H1 (cell line): ENCODE measurements around the gene RRP1. TPM values are rescaled to one million over a fixed set of nuclear protein-coding genes. Genes with fewer than 3 reads are reported as not detected.

Experiments
- CTCF ChIA-PET: fragments of 300-600 bp; sonication (Branson Sonifier 250); formaldehyde crosslinking; loops from one replicate; lab custom pipeline; 2021; ENCODE audit not compliant: partially characterized antibody; lab: Charles Lee
- POLR2A ChIA-PET: fragments of 300-600 bp; sonication (Branson Sonifier 250); formaldehyde crosslinking; loops from one replicate; lab custom pipeline; 2021; ENCODE audit warnings: inconsistent platforms; ENCODE audit not compliant: partially characterized antibody; lab: Charles Lee
- DNase-seq, 2 experiments: peaks; one replicate each; pipeline versions ENCODE4 v3.0.0 to v3.0.0-alpha.2; 2010 to 2022; ENCODE audit warnings: low spot score in 2 of 2, low read depth in 1 of 2, mixed read lengths in 1 of 2
- FAIRE-seq: peaks from 2 replicates; lab custom pipeline; 2011; peaks lifted over from hg19 to GRCh38; lab: Jason Lieb, UNC
- H2AFZ ChIP-seq: 2 replicates; pipeline ENCODE4 v1.8.1; 2012; ENCODE audit warnings: low read length, inconsistent platforms
- H2AK5ac ChIP-seq: 2 replicates; pipeline ENCODE4 v1.6.1; 2013; ENCODE audit warnings: low read depth, low read length
- H2BK120ac ChIP-seq: replicated peaks from 2 replicates; pipeline ENCODE3; 2013; ENCODE audit warnings: low read depth, low read length, inconsistent platforms
- H2BK12ac ChIP-seq: 2 replicates; pipeline ENCODE4 v1.6.1; 2013; ENCODE audit warnings: low read depth, low read length
- H2BK15ac ChIP-seq: 2 replicates; pipeline ENCODE4 v1.6.1; 2013; ENCODE audit warnings: low read length
- H2BK20ac ChIP-seq: 2 replicates; pipeline ENCODE4 v1.6.1; 2013; ENCODE audit warnings: low read length
- H2BK5ac ChIP-seq: 2 replicates; pipeline ENCODE4 v1.6.1; 2013; ENCODE audit warnings: low read depth, low read length
- H3K14ac ChIP-seq: 2 replicates; pipeline ENCODE4 v1.6.1; 2013; ENCODE audit warnings: inconsistent platforms; ENCODE audit not compliant: insufficient read length
- H3K18ac ChIP-seq: 2 replicates; pipeline ENCODE4 v1.6.1; 2013; ENCODE audit warnings: low read length; ENCODE audit errors: extremely low read depth
- H3K23ac ChIP-seq: 2 replicates; pipeline ENCODE4 v1.6.1; 2013; ENCODE audit warnings: inconsistent platforms; ENCODE audit not compliant: insufficient read length
- H3K23me2 ChIP-seq: 2 replicates; pipeline ENCODE4 v1.6.1; 2013; ENCODE audit warnings: low read depth, low read length
- H3K27ac ChIP-seq: 2 replicates; pipeline ENCODE4 v1.6.1; 2011; ENCODE audit warnings: low read depth, low read length, inconsistent platforms
- H3K27me3 ChIP-seq, 4 experiments: replicated peaks in 1 of 4; 1 replicate in 1 of 4; 2 replicates in 3 of 4; pipeline versions ENCODE4 v1.6.1 to v1.8.1; 2011 to 2013; ENCODE audit warnings: low read length in 3 of 4, mild to moderate bottlenecking in 3 of 4, inconsistent platforms in 2 of 4, mixed read lengths in 2 of 4, moderate library complexity in 1 of 4; ENCODE audit not compliant: control insufficient read depth in 3 of 4, insufficient read depth in 3 of 4; ENCODE audit errors: extremely low read depth in 1 of 4
- H3K36me3 ChIP-seq, 4 experiments: 2 replicates each; pipeline versions ENCODE4 v1.6.1 to v1.8.1; 2011 to 2013; ENCODE audit warnings: mild to moderate bottlenecking in 4 of 4, low read length in 3 of 4, moderate library complexity in 2 of 4, control low read depth in 1 of 4, inconsistent platforms in 1 of 4; ENCODE audit not compliant: insufficient read depth in 4 of 4, control insufficient read depth in 2 of 4
- H3K4ac ChIP-seq: replicated peaks from 2 replicates; pipeline ENCODE3; 2013; ENCODE audit warnings: low read length, low read depth, mixed read lengths, inconsistent platforms; ENCODE audit not compliant: insufficient read length
- H3K4me1 ChIP-seq, 4 experiments: replicated peaks in 1 of 4; 1 replicate in 1 of 4; 2 replicates in 3 of 4; pipeline versions ENCODE4 v1.6.1 to v1.8.1; 2011 to 2013; ENCODE audit warnings: low read length in 3 of 4, inconsistent platforms in 2 of 4, mixed read lengths in 1 of 4; ENCODE audit not compliant: insufficient read depth in 4 of 4, control insufficient read depth in 3 of 4
- H3K4me2 ChIP-seq, 2 experiments: 2 replicates each; pipeline versions ENCODE4 v1.6.1 to v1.8.1; 2011 to 2013; ENCODE audit warnings: low read depth in 2 of 2, low read length in 2 of 2, control low read depth in 1 of 2, inconsistent platforms in 1 of 2, mild to moderate bottlenecking in 1 of 2; ENCODE audit not compliant: insufficient read depth in 1 of 2
- H3K4me3 ChIP-seq, 4 experiments: fragments of 200-600, 300-600 bp in 1 of 4; sonication (generic), shearing (Covaris generic), sonication (Bioruptor Twin) in 1 of 4; 2 replicates each; pipeline versions ENCODE4 v1.5.1 to v1.8.1; 2011 to 2016; ENCODE audit warnings: low read length in 4 of 4, low read depth in 3 of 4, control low read depth in 2 of 4, inconsistent platforms in 2 of 4, mild to moderate bottlenecking in 2 of 4, mixed read lengths in 1 of 4, moderate library complexity in 1 of 4; ENCODE audit not compliant: insufficient read depth in 2 of 4; ENCODE audit errors: extremely low read depth in 1 of 4
- H3K56ac ChIP-seq: replicated peaks from 2 replicates; pipeline ENCODE3; 2013; ENCODE audit warnings: low read depth, mild to moderate bottlenecking, mixed read lengths, low read length, inconsistent platforms; ENCODE audit not compliant: insufficient read length
- H3K79me1 ChIP-seq: 2 replicates; pipeline ENCODE4 v1.6.1; 2013; ENCODE audit warnings: low read depth, low read length, control low read depth
- H3K79me2 ChIP-seq, 2 experiments: 2 replicates each; pipeline versions ENCODE4 v1.6.1 to v1.8.1; 2012 to 2013; ENCODE audit warnings: low read length in 2 of 2, mild to moderate bottlenecking in 2 of 2, inconsistent platforms in 1 of 2; ENCODE audit not compliant: insufficient read depth in 2 of 2, control insufficient read depth in 1 of 2
- H3K9ac ChIP-seq, 4 experiments: replicated peaks in 1 of 4; 1 replicate in 1 of 4; 2 replicates in 3 of 4; pipeline versions ENCODE4 v1.6.1 to v1.8.1; 2011 to 2013; ENCODE audit warnings: low read depth in 3 of 4, low read length in 3 of 4, control low read depth in 2 of 4, mild to moderate bottlenecking in 2 of 4, moderate library complexity in 2 of 4, inconsistent platforms in 1 of 4; ENCODE audit errors: extremely low read depth in 1 of 4
- H3K9me3 ChIP-seq, 2 experiments: 2 replicates each; pipeline versions ENCODE4 v1.6.1 to v1.8.1; 2012 to 2013; ENCODE audit warnings: mild to moderate bottlenecking in 2 of 2, moderate library complexity in 2 of 2, control low read depth in 1 of 2, inconsistent platforms in 1 of 2, low read depth in 1 of 2, low read length in 1 of 2, mixed read lengths in 1 of 2; ENCODE audit not compliant: insufficient read depth in 2 of 2
- H4K20me1 ChIP-seq, 2 experiments: replicated peaks in 1 of 2; 2 replicates each; pipeline versions ENCODE3 to v1.8.1; 2011 to 2013; ENCODE audit warnings: inconsistent platforms in 2 of 2, low read length in 2 of 2, mild to moderate bottlenecking in 1 of 2; ENCODE audit not compliant: insufficient read depth in 2 of 2, control insufficient read depth in 1 of 2
- H4K5ac ChIP-seq: 2 replicates; pipeline ENCODE4 v1.6.1; 2013; ENCODE audit warnings: low read length, low read depth, mixed read lengths, inconsistent platforms; ENCODE audit not compliant: insufficient read length
- H4K8ac ChIP-seq: 2 replicates; pipeline ENCODE4 v1.8.0; 2013; ENCODE audit warnings: mild to moderate bottlenecking, moderate library complexity, low read length, inconsistent platforms; ENCODE audit not compliant: insufficient read depth; ENCODE audit errors: extremely low read depth
- H4K91ac ChIP-seq: replicated peaks from 2 replicates; pipeline ENCODE3; 2013; ENCODE audit warnings: low read length, mixed read lengths, inconsistent platforms; ENCODE audit not compliant: insufficient read length
- CBX8 ChIP-seq: fragments of 300-800, 300-1000 bp; sonication (generic); IDR thresholded peaks from 2 replicates; pipeline ENCODE4 v1.7.1; 2016; ENCODE audit warnings: low read depth, low read length, borderline replicate concordance
- CREB1 ChIP-seq: IDR thresholded peaks from 2 replicates; pipeline ENCODE4 v1.6.1; 2012; ENCODE audit warnings: inconsistent platforms
- KDM1A ChIP-seq: fragments of 200-600, 300-600 bp; sonication (generic); IDR thresholded peaks from 2 replicates; pipeline ENCODE4 v1.7.1; 2016; ENCODE audit warnings: mild to moderate bottlenecking, low read length, borderline replicate concordance
- KDM4A ChIP-seq: IDR thresholded peaks from one replicate; pipeline ENCODE4 v1.7.1; 2012; ENCODE audit warnings: low read depth, mild to moderate bottlenecking, moderate library complexity, low read length, inconsistent platforms; ENCODE audit not compliant: severe bottlenecking
- NANOG ChIP-seq: IDR thresholded peaks from 2 replicates; pipeline ENCODE4 v1.6.1; 2011; ENCODE audit warnings: low read length, low read depth, mild to moderate bottlenecking, inconsistent platforms; ENCODE audit not compliant: insufficient read depth, poor library complexity, severe bottlenecking
- PHF8 ChIP-seq: fragments of 200-600 bp; sonication (generic); conservative IDR thresholded peaks from 2 replicates; pipeline ENCODE4 v1.7.1; 2012; ENCODE audit warnings: low read depth, mild to moderate bottlenecking, inconsistent platforms, low read length, moderate library complexity
- SAP30 ChIP-seq: fragments of 300-600 bp; sonication (generic); IDR thresholded peaks from 2 replicates; pipeline ENCODE4 v1.7.1; 2012; ENCODE audit warnings: low read length, moderate library complexity, mild to moderate bottlenecking, inconsistent platforms; ENCODE audit not compliant: insufficient read depth, insufficient replicate concordance
- SIX5 ChIP-seq: IDR thresholded peaks from 2 replicates; pipeline ENCODE4 v1.6.1; 2011; ENCODE audit warnings: mild to moderate bottlenecking, low read depth, low read length
- SRF ChIP-seq: IDR thresholded peaks from 2 replicates; pipeline ENCODE4 v1.6.1; 2011; ENCODE audit warnings: mild to moderate bottlenecking, low read depth, low read length, moderate library complexity
- TAF1 ChIP-seq: IDR thresholded peaks from 2 replicates; pipeline ENCODE4 v1.6.1; 2011; ENCODE audit warnings: mild to moderate bottlenecking, low read depth, low read length
- WGBS, 2 experiments: shearing (Covaris generic) in 1 of 2; methylation state at CpG; one replicate each; pipeline versions ENCODE4 v1.1.6 to v1.1.7; 2013 to 2015; ENCODE audit warnings: low lambda C conversion rate in 2 of 2, mixed read lengths in 2 of 2, inconsistent platforms in 1 of 2, low coverage in 1 of 2, missing lambda C conversion rate in 1 of 2; ENCODE audit not compliant: insufficient replicate concordance in 2 of 2, insufficient coverage in 1 of 2, insufficient read length in 1 of 2; ENCODE audit errors: extremely low coverage in 1 of 2, missing lambda C conversion rate in 1 of 2; 5-methylcytosine and 5-hydroxymethylcytosine counted together
- polyA plus RNA-seq, 7 experiments: library from polyadenylated mRNA; depleted of rRNA in 3 of 7; stranded (reverse) in 5 of 7; unstranded in 2 of 7; fragments of >200 nt in 5 of 7; fragments of 200-250 nt in 2 of 7; gene quantifications; 1 replicate in 5 of 7; 2 replicates in 1 of 7; 4 replicates in 1 of 7; pipeline versions ENCODE4 v1.2.1 to v1.2.3, GENCODE V29; 2011 to 2013; ENCODE audit warnings: missing spikeins in 2 of 7, mixed read lengths in 2 of 7
- total RNA-seq: library from RNA; stranded (reverse); fragmentation: NEBNext Ultra II Directional; extraction: Animal tissue kit (Norgen Biotek cat#: 25700); gene quantifications from 2 replicates; pipeline ENCODE4 v1.2.1, GENCODE V29; 2021

RRP1 gene
- total and polyA plus RNA-seq, 2 of the 8 experiments (the other 6 are each of a cell fraction or from before 2014, with no cell fraction given) = 11.6 to 55.2 TPM

DNA sequence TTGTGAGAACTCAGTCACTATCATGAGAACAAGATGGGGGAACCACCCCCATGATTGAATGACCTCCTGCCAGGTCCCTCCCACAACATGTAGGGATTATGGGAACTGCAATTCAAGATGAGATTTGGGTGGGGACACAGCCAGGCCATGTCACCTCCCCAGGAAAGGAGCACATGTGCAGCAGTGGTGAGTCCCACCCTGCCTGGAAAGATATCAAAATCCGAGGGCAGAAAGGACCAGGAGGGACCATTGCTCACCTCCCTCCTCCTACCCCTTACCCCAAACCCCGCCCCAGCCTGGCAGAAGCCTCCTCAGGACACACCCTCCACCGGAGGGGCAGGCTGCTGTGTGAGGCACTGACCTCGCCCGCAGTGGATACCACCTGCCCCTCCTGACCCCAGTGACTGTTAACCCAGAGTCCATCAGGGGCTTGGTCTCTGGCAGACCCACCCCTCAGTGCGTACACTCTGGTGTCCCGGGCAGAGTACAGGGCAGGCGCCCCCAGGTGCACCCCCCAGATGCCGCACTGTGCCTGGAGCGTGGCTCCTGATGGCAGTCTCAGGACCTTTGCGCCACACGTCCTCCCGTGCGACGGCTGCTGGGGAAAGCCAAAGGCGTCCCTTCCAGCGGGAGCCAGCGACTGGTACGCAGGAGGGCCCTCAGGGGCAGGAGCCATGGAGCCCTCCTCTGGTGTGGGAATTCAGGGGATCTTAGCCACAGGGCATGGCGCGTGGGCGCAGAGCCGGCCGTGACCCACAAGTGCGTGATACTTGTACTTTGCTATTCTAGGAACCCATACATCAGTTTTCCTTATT is 49.5 kb upstream of the RRP1 start:
- no peak for FAIRE-seq
- TF ChIP-seq SIX5 (no peak), TAF1 (no peak), KDM4A (no peak), KDM1A (no peak), NANOG (no peak), CBX8 (no peak), CREB1 (no peak), SAP30 (no peak), SRF (no peak), PHF8 (no peak)

More for the DNA sequence above, 49.5 kb upstream of the RRP1 start:
- DNase-seq = peak in 1 of 2 experiments; percentile 70
- H3K9ac ChIP-seq = no peak overlapping the region
- H4K91ac ChIP-seq = no peak overlapping the region
- H2AFZ ChIP-seq = no peak overlapping the region
- H3K27me3 ChIP-seq = no peaks in the 10 kb centered on the region
- ChIA-PET POLR2A (interaction anchor here (1.4 to 3.2 kb wide), 4 partner anchors 11 to 22 kb away, joined by 6 to 29 read pairs (median 12); no protein-coding TSS in a partner anchor), CTCF (interaction anchor here (0.7 to 1.4 kb wide), 2 partner anchors 11 kb away, joined by 4 to 13 read pairs; no protein-coding TSS in a partner anchor)
- H3K23me2 ChIP-seq = no peaks in the 10 kb centered on the region
- H4K5ac ChIP-seq = no peak overlapping the region
- H4K8ac ChIP-seq = peak overlapping the region; percentile 80
- peak overlapping the region; percentile 40; the same call in 1 of the 2 replicates for H2AK5ac ChIP-seq
- peaks cover 0 to 8% (median 5%) of the 10 kb centered on the region in 4 experiments; a peak in 3 of 8 replicates for H3K36me3 ChIP-seq
- H3K4me3 ChIP-seq = no peak overlapping the region
- no peak overlapping the region for H2BK20ac ChIP-seq
- H3K23ac ChIP-seq = no peak overlapping the region
- 72% methylated on average over 25 of the region's 25 CpGs; no CpG with 5 or more reads in 1 of the 2 experiments for WGBS, 2 experiments
- no peak overlapping the region for H3K27ac ChIP-seq
- no peak overlapping the region for H3K56ac ChIP-seq
- no peak overlapping the region for H2BK15ac ChIP-seq
- H4K20me1 ChIP-seq = peaks cover 0 to 17% of the 10 kb centered on the region in 2 experiments
- no peak overlapping the region; the same call in 1 of the 2 replicates for H3K18ac ChIP-seq
- no peak overlapping the region for H2BK120ac ChIP-seq
- no peak overlapping the region for H3K14ac ChIP-seq
- H3K79me1 ChIP-seq = peaks cover 2% of the 10 kb centered on the region; the same call in 1 of the 2 replicates
- no peak overlapping the region for H2BK12ac ChIP-seq
- H3K9me3 ChIP-seq = no peaks in the 10 kb centered on the region
- no peaks in the 10 kb centered on the region for H3K79me2 ChIP-seq
- H3K4me1 ChIP-seq = peaks cover 0 to 9% (median 4%) of the 10 kb centered on the region in 4 experiments; a peak in 5 of 7 replicates
- H3K4ac ChIP-seq = no peak overlapping the region
- H3K4me2 ChIP-seq = no peak overlapping the region; a peak in 1 of 4 replicates
- peak overlapping the region; percentile 83; the same call in 1 of the 2 replicates for H2BK5ac ChIP-seq
